Measurements from ENCODE around the gene NUDCD2.
A peak's percentile ranks its signal among the peaks of the same experiment; 100 is the strongest.
"Not testable (repeated sequence)": the region's sequence is repeated elsewhere in the genome, so short reads cannot be mapped to it uniquely, and the experiment has no call there.

Gene NUDCD2

DNA sequence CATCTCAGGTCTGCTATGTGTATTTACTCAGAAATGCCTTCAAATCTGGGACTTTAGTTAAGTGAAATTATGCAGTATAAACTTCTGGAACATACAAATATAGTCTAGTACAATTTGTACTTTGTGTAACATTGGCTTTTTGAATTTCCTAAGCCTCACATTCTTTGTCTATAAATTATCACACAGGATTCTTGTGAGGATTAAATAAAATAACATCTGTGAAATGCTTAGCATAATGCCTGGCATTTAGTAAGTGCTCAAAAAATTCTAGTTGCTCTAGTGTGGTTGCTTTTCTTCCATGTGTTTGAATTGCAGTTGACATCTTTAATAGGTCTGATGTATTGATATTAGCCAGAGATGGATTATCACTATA, 3.1 kb upstream of the NUDCD2 start:
- DNase-seq, result no peak

DNA sequence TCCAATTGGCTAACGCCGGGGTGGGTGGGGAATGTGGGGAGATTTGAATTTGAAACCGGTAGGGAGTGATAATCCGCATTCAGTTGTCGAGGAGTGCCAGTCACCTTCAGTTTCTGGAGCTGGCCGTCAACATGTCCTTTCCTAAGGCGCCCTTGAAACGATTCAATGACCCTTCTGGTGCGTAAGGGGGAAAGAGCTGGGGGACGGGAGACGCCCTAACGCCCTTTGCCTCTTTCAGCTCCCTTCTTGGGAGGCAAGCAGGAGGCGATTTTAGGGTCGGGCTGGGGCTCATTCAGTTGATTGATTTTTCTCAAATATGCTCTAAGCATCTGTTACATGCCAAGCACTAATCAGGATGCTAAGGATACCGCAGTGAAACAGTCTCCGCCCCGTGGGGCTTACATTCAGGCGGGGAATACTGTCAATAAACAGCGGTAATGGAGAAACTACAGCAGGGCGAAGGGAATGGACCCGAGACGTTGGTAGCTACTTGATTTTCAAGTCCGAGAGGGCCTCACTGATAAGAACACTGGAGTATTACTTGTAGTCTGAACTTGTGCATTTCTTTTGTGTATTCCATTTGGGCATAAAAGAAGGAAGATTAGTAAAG, 765 bp upstream of the NUDCD2 start, which contains the start of gene HMMR:
HMMR (plus strand) TSS at position 71 of the 610 bp plus-strand sequence; CDS start at position 132, 61 bp downstream.
- DNase-seq, result peak in 1 of 2 experiments; percentile 38

DNA sequence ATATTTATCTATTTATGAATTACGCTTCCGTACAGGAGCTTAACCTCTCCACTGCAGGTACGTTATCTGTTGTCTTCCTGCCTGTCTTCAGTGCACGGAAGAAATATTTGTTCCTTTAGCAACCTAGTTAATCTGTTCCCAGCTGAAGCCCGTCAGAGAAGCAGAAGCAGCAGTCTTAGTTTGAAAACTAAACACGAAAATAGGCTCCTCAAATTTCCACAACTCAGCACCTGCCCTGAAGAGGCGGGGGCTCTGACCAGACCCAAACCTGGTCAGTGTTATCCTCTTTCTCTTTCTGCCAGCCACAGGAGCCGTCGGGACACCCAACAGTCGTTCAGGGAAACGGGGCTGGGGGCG, 462 bp downstream of the NUDCD2 start:
- peak in 1 of 2 experiments; percentile 24 for DNase-seq

DNA sequence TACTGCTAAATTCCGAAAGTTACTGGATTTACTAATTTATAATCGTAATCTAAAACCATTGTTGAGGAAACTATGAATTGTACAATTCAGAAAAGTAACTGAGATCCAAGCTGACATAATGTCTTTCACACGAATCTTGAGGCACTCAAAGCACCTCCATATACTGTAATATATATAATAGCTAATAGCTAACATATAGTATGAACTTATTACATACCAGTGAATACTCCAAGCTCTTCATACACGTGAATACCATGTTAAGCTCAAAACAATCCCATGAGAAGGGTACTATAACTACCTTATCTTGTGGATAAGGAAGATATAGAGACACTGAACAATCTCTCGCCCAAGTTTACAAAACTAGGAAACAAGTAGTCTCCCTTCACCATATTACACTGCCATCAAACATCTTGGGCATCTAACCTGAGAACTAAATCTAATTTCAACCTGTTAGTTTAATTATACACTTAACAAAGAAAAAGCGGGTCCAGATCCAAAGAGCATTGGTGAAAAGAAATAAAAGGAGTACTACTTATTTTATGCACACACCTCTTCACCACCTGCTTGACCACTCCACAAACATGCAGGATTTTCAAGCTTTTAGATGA, 1.0 kb downstream of the NUDCD2 start:
- DNase-seq, result no peak

DNA sequence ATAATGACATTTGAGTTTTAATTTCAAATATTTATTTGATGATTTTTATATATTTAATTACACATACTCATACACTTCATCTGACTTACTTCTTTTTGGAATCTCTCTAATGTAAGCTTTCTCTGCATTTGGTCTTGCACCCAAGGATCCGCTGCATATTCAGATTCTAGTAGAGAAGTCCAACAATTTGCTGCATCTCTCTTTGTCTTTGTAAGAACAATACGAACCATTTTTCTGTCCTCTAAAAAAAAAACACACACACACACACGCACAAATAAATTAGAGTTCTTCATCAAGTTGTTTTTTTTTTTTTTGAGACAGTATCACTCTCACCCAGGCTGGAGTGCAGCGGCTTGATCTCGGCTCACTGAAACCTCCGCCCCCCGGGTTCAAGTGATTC, 3.1 kb downstream of the NUDCD2 start:
- no peak for DNase-seq

DNA sequence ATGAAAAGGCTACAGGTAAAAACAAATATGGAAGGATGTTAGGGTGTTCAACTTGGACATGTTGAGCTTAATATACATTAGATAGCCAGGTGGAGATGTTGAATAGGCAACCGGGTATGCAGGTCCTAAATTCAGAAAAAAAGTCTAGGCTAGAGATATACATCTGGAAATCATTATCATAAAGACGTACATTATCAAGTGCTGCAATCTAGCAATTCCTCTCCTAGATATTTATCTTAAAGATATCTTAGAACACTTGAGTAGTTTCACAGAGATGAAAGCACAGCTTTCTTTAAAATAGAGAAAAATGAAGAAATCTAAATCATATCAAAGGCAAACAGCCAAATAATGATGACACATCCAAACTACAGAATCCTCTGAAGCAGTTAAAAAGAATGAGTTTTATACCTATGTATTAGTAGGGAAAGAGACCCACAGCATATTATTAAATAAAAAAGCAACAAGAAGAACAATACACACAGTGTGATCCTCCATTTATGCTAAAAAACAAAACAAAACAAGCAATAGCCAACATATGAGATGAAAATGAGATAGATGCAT, 3.8 kb downstream of the NUDCD2 start:
- no peak for DNase-seq

DNA sequence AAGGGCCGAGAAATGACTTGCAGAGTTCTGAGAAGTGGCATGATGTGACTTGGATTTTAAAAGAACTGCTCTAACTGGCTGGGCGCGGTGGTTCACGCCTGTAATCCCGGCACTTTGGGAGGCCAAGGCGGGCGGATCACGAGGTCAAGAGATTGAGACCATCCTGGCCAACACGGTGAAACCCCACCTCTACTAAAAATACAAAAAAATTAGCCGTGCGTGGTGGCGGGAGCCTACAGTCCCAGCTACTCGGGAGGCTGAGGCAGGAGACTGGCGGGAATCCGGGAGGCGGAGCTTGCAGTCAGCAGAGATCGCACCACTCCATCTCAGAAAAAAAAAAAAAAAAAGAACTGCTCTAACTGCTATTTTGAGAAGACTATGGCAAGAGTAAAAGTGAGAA, 4.5 kb downstream of the NUDCD2 start:
- DNase-seq, result not testable (repeated sequence)

DNA sequence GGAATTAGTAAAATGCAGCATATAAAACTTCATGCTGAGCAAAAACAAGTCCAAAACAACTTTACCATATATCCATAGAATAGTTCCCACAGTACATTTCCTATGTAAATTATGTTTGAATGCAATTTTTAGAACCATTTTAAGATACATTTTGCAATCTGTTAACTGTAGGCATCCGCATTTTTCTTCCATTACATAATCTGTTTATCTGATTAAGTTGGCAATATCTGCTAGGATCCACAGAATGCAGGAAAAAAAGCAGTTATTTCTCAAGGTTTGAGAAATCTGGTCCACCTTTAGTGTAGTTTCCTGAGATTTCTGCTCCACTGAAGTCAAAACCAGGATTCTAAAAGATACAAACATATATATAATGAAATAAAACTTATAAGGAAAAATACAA, 6.2 kb downstream of the NUDCD2 start:
- DNase-seq, result no peak

DNA sequence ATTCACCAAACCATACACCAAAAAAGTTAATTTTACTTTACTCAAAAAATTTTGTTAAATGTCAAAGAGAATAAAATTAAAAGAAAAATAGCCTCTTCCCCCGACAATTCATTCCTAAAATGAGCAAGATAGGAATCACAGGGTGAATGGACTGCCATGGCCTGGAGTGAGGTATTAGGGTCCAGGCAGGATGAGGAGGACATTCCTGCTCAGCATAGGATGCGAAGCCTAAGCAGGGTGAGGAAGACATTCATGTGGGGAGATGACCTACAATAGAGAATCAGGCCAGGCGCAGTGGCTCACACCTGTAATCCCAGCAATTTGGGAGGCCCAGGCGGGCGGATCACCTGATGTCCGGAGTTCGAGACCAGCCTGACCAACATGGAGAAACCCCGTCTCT, 8.4 kb downstream of the NUDCD2 start:
- no peak for DNase-seq

DNA sequence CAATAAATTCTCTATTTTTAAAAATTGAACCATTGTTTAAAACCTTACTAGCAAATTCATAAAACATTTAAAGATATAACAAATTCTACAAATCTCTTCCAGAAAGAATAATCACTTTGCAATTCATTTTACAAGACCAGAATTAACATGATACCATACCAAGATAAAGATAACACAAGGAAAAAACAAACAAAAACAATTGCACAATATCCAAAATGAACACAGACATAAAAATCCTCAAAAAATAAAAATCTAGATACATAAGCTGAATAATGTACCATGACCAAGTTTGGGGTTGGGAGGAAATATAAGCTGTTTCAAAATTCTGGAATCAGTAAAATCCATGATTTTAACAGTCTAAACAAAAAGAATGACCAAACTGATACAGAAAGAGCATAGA, 11.4 kb downstream of the NUDCD2 start:
- no peak for DNase-seq

DNA sequence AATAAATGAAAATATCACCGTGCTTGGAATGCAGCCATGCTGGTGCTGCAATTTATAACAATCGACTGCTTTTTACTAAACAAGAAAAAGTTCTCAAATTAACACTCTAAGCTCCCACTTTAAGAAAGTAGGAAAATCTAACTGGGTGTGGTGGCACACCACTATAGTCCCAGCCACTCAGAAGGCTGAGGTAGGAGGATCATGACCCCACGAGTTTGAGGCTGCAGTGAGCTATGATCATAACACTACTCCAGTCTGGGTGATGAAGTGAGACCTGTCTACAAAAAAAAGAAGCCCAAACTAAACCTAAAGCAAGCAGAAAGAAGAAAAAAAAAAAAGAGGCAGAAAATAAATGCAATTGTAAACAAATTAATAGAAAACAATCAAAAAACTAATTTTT, 12.0 kb downstream of the NUDCD2 start:
- no peak for DNase-seq

DNA sequence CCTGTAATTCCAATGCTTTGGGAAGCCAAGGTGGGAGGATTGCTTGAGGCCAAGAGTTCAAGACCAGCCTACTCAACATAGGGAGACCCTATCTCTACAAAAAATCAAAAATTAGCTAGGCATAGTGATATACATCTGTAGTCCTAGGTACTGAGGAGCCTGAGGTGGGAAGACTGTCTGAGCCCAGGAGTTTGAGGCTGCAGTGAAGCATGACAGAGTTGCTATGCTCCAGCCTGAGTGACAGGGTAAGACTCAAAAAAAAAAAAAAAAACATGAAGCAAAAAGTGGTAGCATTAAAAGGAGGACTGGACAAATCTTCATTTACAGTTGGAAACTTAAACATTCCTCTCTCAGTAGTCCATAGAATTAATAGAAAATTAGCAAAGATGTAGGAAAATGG, 12.7 kb downstream of the NUDCD2 start:
- no peak for DNase-seq

DNA sequence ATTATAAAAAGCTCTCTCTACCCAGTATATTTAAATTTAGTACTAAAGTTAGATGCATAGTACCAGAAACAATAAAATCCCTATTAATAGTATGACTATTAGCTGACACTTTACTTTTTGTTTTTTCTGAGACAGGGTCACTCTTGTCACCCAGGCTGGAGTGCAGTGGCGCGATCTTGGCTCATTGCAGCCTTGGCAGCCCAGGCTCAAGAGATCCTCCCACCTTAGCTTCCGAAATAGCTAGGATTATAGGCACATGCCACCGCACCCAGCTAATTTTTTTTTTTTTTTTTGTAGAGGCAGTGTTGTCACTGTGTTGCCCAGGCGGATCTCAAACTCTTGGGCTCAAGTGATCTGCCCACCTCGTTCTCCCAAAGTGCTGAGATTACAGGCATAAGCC, 14.6 kb downstream of the NUDCD2 start:
- DNase-seq, result no peak

DNA sequence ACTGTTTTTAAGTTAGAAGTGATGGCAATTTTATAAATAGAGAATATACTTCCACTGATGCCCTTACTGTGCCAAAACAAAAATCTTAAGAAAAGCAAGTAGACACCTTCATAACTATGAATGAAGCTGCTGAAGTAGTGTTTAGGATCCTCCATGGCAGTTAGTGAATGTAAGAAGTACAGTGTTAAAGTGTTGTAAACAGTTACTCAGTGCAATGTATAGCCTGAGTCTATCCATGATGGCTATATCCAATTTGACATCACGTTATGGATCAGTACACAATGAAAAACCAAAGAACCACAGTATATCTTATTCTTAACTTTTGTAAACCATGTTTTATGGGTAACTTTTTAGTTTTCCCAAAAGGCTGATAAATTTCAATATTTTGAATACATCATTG, 15.4 kb downstream of the NUDCD2 start:
- DNase-seq, result no peak

DNA sequence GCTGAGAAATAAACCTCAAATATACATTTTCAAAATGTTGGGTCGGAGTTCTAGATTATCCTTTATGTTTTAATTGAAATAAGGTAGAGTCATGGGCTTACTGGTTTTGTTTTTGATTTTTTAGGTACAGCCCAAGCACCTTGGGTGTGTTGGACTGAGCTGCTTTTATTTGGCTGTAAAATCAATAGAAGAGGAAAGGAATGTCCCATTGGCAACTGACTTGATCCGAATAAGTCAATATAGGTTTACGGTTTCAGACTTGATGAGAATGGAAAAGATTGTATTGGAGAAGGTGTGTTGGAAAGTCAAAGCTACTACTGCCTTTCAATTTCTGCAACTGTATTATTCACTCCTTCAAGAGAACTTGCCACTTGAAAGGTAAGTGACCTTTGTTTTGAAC, 18.9 kb downstream of the NUDCD2 start:
- no peak for DNase-seq

DNA sequence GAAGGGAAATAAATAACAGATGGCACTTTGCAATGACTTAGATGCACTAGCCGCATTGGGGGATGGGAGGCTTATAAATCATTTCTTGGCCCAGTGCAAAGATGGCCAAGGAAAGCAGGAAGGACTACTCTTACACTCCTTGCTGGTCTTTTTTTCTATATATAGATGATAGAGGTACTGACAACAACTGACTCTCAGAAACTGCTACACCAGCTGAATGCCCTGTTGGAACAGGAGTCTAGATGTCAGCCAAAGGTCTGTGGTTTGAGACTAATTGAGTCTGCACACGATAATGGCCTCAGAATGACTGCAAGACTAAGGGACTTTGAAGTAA, 20.8 kb downstream of the NUDCD2 start:
- no peak for DNase-seq

DNA sequence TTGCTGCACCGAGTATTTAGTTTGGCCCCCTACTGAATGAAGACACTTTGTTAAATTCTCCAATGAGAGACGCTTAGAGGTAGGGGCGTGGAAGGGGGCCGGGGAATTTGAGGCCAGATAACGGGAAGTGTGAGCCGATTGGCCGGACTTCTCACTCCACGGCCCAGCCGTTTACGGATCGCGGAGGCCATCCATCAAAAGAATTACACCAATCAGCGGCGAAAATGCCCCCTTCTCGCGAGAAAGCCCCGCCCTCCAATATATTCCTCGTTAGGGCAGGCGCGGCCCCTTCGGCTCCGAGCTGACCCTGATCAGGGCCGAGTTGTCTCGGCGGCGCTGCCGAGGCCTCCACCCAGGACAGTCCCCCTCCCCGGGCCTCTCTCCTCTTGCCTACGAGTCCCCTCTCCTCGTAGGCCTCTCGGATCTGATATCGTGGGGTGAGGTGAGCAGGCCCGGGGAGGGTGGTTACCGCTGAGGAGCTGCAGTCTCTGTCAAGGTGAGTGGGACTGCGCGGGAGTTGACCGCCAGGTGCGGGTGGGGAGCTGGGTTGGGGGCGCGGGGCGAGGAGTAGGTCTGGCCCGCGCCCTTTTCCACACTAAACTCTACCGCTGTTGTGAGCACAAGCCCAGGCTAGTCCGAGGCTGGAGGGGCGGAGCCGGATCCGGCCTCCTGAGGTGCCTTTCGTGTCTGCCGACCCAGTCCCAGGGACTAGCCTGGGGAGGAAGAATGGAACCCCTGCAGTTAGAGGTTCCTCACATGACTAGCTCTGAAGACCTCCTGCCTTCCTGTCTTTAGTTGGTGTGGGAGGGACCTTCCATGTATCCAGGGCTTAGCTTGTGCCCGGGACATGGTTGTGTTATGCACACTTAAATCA, 22.4 kb downstream of the NUDCD2 start, which contains the start of gene CCNG1:
CCNG1 (plus strand) TSS at position 287 of the 874 bp plus-strand sequence. CDS start 1,662 bp downstream, outside the sequence.
- DNase-seq, result peak; percentile 71 to 86

DNA sequence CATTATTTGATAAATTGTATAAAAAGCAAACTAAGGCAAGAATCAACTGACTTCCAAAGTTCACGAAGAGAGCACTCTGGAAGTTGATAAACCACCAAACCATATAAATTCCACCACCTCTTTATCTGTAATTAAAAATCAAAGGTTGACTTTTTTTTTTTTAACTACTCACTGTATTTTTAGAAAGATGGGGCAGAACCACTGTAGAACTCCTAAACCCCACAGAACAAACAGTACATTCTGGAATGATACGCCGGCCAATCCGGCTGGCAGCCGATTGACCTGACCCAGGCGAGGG, 22.9 kb downstream of the NUDCD2 start:
- DNase-seq, result no peak

DNA sequence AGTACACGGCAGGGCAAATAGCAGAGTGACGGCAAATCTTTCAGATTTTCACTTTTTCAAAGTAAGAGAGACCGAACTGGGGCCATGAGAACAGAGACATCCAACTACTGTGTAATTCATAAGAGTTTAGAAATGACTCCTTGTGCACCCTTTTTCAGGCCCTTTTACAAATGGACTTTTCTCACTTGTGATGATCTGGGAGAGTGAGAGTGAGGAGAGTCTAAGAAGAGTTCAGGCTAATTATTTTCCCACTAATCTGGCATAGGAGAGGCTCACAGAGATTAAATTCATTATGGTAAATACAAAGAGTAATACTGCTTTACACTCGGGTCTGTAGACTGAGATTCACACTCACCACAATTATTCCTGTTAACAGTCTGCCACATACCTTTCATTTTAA, 23.4 kb downstream of the NUDCD2 start:
- DNase-seq, result no peak

DNA sequence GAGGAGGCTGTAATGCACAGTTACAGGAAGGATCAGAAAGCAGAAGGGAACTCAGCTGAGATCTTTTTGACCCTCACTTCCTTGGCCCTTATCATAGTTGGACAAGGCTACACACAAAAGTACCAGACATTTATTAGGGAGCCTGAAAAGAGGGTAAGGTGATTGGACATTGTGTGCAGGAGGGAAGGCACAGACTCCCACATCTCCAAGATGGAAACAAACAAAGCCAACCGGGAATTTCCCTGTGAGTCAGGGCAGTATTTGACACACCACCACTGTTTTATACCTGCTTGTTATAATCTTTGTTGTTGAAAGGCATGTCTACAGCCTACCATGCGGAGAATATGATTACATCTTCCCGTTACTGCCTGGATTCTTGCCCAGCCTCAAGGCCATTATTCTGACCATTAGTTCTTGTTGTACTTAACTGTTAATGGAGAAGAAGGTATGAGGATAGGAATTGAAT, 25.5 kb downstream of the NUDCD2 start:
- DNase-seq, result no peak

DNA sequence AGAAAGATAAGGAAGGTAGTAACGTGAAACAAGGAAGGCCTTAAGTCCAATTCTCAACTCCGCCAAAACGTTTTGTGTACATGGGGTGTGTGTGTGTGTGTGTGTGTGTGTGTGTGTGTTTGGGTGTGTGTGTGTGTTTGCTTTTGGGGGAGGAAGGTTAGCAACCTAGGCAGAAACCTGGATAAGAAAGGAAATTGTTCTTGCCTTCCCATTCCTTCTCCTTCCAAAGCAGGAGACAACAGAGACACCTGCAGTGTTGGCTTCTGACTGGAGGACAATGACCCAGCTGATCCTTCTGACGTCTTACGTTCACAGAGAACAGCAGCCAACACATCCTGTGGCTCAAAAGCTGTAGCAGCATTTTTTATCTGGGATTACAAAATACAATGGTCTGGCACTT, 26.6 kb downstream of the NUDCD2 start:
- no peak for DNase-seq

DNA sequence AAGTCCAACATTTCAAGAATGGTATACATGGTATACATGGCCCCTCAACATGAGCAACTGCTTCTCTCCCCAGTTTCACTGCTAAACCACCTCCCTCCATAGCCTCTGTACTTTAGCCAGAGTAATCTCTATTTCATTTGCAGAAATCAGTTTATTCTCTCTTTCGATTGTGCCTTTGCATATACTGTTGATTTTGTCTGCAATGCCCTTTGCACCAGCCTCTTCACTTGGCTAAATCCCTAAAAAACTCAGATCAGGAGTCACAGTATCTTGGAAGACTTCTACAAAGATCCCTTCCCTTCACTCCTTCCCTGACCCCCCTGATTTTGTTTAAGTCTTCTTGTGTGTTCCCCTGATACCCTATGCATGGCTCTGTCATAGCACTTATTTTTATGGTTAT, 27.4 kb downstream of the NUDCD2 start:
- DNase-seq, result no peak

DNA sequence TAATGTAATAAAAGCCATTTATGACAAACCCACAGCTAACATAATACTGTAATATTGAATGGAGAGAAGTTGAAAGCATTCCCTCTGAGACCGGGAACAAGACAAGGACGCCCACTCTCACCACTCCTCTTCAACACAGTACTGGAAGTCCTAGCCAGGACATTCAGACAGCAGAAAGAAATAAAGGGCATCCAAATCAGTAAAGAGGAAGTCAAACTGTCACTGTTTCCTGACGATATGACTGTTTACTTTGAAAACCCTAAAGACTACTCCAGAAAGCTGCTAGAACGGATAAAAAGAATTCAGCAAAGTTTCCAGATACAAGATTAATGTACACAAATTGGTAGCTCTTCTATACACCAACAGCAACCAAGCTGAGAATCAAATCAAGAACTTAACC, 33.8 kb downstream of the NUDCD2 start:
- not testable (repeated sequence) for DNase-seq

DNA sequence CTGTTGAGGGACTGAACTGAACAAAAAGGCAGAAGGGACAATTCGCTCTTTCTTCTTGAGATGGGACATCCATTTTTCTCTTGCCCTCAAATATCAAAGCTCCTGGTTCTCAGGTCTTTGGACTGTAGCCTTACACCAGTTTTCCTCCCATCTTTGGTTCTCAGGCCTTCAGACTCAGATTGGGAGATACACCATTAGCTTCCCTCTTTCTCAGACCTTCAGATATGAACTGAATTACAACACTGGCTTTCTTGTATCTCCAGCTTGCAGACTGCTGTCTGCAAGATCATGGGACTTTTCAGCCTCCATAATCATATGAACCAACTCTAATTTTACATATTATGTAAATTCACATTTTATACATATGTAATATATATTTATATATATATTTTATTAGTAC, 35.1 kb downstream of the NUDCD2 start:
- no peak for DNase-seq

Data from NCI-H187 (cell line).